Fibroblast of skin of right quadriceps (primary cell): ENCODE measurements around the gene C12orf43.
A peak's percentile ranks its signal among the peaks of the same experiment; 100 is the strongest.

Experiments
- DNase-seq: peaks from one replicate; pipeline ENCODE4 v3.0.0-alpha.2; 2013

The C12orf43 gene

DNA sequence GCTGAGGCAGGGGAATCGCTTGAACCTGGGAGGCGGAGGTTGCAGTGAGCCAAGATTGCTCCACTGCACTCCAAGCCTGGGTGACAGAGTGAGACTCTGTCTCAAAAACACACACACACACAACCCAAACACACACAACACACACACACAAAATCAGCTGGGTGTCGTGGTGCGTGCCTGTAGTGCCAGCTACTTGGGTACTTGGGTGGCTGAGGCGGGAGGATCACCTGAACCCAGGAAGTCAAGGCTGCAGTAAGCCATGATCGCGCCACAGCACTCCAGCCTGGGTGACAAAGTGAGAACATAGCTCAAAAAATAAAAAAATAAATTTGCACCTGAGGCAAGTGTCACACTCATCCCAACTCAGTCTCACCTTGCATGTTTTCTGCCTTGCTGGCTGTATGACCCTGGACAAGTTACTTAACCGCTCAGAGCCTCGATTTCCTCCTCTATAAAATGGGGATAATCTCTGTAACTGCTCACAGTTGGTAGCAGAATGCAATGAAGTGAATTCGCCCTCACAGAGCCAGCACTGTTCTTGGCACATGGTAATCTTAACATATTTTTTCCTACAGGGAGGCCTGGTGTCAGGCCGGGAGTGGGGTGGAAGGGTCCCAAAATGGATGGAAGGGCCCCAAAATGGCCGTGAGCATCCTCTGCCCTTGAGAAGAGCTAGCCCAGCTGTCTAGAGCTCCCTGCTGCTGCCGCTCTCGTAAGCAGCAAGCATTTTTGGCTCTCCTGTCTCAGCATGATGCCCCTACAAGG lies 38.6 kb downstream of the C12orf43 start:
- DNase-seq = no peak

DNA sequence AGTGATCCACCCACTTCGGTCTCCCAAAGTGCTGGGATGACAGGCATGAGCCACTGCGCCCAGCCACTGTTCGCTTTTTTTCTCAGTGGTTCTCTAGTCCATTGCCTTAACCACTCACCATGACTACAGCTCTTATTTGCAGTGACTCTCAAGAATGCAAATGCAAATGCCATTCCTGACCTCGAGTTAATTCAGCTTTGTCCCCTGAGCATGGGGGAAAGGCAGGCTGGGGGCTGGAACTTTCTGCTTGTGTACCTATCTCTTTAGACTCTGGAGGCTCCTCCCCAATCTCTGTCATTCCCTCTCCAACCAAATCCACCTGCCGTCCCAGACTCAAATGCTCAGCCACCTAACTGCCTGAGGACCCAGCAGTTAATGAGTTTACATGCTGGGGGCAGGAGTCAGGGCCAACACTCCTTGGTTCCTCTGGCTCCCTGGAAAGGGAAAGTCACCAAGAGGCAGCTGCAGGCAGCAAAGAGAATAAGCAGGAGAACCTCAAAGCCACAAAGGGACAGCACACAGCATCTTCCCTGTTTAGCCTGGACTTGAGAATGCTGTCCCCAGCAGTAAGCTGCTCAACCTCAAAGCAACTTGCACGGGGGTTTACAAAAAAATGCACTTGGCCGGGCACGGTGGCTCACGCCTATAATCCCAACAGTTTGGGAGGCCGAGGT lies 43.3 kb downstream of the C12orf43 start:
- no peak for DNase-seq

DNA sequence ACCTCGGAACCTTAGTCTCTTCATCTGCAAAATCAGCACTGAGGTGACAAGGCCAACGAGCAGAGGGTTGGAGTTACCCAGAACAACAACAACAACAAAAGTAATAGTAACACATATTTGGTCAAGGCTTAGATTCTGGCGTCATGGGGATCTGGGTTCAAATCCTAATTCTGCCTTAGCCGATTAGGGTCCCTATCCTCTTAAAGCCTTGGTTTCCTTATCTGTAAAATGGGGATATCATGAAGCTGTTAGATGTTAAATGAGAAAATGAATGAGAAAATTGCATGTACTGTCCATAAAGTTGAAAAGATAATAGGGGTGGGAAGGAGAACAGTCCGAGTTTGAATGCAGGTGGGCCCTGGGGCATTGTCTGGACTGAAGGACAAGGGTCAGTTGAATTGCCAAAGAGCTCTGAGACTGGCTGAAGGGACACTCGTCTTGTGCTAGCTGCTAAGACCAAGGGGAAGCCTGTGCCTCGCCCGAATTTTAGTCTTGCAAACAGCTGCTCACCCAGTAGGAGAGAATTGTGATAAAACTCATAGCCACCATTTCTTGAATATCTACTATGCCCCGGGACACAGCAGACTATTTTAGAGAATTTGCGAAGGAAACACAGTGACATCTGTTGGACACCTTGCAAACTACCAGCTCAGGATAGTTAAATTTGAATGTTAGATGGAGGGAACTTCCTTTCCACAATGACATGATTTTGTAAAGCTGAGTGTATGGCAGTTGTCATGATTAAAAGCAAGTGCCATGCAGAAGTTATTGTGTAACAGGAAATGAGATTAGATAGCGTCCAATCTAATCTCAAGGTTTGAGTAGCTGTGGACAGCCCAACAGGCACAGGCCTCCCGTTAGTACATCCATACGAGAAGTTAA lies 44.7 kb downstream of the C12orf43 start:
- peak; percentile 49 for DNase-seq

DNA sequence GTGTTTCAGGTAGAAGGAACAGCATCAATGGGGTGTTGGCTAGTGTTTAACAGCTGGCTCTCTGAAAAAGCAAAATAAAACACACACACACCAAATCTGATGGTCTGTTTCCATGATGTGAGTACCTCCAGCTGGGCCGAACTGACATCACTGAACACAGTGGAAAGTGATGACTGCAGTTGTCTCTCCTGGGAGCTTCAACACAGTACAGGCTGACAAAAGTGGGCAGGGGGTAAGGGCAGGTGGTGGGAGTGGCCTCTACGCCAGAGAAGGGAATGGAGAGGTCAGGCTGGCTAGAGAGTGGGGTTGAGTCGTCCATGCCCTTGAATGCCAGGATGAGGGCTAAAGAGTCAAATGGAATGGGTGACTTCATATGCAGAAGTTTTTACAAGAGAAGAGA lies 46.0 kb downstream of the C12orf43 start:
- DNase-seq = no peak

DNA sequence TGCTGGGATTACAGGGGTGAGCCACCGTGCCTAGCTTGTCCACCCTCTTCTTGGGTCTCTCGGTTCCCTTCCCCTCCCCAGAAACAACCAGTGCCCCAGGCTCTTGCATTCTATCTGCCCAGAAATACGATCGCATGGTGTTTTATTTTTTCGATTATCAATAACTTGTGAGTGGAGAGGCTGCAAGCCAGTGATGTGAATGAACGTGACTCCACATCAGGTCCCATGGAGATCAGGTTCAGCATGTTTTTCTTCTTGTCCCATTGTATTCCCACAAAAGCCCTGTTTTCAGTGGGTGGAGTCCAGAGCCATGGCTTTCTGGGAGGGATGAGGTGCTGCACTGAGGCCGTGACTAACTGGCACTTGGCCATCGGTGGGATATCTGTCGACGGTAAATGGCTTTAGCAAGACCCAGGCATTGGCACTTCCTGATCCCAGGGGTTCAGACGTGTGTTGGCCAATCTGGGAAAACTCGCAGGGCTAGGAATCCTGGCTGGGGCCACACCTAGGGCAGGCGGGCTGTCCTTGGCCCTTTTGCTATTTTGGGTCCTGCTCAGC lies 50.7 kb downstream of the C12orf43 start:
- DNase-seq = no peak

DNA sequence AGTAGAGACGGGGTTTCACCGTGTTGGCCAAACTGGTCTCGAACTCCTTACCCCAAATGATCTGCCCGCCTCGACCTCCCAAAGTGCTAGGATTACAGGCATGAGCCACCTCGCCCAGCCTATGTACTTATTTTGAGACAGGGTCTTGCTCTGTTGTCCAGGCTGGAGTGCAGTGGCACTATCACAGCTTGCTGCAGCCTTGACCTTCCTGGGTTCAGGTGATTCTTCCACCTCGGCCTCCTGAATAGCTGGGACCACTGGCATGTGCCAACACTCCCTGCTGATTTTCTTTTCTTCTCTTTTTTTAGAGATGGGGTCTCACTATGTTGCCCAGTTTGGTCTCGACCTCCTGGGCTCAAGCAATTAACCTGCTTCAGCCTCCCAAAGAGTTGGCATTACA lies 52.0 kb downstream of the C12orf43 start:
- DNase-seq = no peak

DNA sequence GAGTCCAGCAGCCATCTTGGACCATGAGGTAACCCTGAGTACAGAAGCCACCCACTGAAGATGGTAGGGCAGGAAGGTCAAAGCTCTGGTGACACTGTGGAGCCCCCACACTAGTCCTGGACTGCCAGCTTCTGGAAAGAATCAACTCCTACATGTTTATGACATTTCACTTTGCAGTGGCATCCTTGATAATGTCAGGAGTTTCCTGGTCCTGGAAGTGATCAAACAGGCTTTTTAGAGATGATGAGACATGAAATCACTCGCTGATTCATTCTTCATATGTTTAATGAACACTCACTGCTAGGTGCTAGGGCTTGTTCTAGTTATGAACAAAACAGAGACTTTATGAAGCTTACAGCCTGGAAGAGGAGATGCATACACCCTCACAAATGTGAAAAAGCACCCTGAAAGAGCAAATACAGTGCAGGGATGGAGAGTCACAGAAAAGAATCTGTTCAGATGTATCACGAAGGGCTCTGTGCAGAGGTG lies 53.7 kb downstream of the C12orf43 start:
- DNase-seq = no peak

DNA sequence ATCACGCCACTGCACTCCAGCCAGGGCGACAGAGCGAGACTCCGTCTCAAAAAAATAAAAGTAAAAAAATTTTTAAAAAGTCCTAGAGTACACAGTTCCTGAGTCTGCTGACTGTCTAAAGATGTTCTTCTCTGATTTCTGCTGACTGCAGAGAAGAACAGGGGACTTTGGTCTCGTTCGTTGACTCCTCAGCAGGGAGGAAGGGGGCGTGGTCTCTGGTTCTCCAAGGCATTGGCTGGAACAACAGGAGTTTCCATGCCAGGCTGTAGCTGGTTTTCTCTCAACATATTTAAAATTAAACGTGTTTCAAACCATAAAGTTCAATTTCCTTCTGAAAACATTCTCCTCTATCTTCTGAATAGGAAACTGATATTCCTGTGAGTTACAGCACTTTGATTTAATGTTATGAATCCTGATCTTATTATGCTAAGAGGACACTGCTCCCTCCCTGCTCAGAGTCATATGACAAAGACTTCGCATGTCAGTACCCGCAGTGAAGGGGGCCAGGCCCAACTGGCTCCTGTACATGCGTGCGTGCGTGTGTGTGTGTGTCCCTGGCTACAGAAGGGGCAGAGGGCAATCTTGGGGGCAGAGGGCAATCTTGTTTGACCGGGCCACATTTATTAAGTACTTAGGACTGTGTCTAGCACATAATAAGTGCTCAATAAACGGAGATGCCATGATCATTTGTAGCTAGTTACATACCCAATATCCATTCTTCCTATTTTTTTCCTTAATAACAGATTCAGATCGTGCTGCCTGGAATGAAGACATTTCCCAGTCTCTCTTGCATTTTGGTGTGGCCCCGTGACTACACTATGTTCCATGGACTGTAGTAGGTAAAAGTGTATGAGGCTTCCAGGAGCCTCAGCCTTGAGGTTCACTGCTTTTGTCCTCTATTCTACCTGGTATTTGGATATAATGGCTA lies 54.4 kb downstream of the C12orf43 start:
- no peak for DNase-seq

DNA sequence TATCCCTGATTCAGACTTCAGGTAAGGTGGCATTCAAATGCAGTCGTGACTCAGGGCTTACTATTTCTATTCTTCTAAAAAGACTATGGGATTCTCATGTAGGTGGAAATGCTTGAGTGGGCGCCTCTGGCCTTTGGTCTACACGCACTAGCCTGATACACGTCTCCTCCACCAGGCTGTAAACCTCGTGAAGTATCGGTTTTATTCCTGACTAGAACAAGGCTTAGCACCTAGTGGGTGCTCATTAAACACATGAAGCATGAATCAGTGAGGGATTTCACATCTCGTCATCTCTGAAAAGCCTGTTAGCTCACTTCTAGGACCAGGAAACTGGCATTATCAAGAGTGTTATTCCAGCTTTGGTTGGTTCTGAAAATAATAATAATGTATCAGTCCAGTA lies 55.6 kb downstream of the C12orf43 start:
- no peak for DNase-seq

DNA sequence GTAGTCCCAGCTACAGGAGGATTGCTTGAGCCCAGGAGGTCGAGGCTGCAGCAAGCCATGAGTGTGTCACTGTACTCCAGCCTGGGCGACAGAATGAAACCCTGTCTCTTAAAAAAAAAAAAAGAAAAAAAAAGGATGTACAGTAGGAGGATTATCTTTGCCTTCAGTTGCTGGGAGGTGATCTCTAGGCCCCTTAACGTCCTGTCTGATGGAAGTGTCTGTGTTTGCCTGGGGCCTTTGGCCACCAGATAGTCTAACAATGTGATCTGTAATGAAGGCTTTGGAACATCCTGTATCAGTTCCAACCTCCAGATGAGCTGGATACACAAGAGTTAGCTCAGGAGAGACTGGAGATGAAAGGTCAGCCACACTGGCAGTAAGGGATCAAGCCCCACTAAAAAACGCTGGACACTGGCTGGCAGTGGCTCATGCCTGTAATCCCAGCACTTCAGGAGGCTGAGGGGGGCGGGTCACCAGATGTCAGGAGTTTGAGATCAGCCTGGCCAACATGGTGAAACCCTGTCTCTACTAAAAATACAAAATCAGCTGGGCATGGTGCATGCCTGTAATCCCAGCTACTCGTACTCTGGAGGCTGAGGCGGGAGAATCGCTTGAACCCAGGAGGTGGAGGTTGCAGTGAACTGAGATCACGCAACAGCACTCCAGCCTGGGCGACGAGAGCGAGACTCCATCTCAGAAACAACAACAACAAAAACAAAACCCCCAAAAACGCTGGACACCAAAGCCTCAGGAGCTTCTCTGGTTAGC lies 57.0 kb downstream of the C12orf43 start:
- no peak for DNase-seq

DNA sequence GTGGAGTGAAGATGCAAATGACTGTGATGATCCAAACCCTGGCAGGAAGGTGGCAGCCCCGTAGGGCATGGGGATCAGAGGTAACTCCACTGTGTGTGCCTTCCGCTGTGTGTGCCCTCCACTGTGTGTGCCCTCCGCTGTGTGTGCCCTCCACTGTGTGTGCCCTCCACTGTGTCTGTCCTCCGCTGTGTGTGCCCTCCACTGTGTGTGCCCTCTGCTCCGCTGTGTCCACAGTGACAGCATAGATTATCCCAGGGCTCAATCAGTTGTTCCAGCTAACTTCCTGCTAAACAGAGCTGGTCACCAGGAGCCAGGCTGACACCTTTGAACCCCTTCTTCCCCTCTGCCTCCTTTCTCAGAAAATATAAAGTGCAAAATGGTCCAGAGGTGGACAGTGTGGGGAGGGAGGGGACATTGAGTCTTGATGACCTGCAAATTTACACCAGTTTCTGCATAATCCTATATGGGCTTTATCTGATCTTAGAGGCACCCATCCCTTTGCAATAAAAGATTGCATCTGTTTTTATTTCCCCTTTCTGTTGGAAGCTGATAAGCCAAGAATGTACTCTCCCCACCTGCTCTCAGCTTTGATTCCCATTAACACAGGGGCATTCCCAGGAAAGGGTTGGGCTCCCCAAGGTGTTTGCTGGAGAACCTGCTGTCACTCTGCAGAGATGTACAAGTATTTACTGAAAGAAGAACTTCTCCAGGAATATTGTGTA lies 59.5 kb downstream of the C12orf43 start:
- DNase-seq = no peak

DNA sequence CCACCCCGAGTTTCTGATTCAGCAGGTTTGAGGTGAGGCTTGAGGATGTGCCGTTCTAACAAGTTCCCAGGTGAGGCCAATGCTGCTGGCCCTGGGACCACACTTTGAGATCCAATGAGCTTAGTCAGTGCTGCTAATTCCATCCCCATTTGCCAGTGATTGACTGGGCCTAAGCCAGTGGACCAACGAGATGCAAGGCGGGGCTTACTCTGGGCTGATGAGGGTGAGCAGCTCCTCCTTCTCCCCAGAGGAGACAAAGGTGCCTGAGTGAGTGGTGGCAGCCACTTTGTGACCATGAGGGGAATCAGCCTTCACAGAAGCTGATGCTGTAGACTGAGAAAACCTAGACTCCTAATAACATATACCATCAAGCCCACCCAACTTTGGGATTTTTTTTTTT lies 61.1 kb downstream of the C12orf43 start:
- no peak for DNase-seq

DNA sequence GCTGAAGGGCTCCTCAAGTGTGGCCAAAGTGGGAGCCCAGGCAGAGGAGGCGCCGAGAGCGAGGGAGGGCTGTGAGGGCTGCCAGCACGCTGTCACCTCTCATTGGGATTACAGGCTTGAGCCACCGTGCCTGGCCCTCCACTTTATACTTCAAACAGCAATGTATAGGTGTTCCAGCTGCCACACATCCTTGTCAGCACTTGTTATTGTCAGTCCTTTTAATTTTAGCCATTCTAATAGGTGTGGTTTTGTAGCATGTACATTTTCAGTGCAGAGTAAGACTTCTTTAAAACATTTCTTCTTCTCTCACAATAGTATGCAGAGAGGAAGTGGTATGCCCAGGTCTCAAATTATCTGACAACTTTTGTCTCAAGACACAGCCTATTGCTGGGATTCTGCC lies 65.5 kb downstream of the C12orf43 start:
- DNase-seq = no peak
